GM18520 (cell line): ENCODE data around the gene NAALADL2.
"Not testable (repeated sequence)": the region's sequence is repeated elsewhere in the genome, so short reads cannot be mapped to it uniquely, and the experiment has no call there.

ENCODE experiments used
- ATAC-seq: cut with Tn5 transposase; IDR thresholded peaks from one replicate; pipeline ENCODE4 v1.9.1; 2021; ENCODE audit not compliant: unreplicated experiment

Gene NAALADL2

DNA sequence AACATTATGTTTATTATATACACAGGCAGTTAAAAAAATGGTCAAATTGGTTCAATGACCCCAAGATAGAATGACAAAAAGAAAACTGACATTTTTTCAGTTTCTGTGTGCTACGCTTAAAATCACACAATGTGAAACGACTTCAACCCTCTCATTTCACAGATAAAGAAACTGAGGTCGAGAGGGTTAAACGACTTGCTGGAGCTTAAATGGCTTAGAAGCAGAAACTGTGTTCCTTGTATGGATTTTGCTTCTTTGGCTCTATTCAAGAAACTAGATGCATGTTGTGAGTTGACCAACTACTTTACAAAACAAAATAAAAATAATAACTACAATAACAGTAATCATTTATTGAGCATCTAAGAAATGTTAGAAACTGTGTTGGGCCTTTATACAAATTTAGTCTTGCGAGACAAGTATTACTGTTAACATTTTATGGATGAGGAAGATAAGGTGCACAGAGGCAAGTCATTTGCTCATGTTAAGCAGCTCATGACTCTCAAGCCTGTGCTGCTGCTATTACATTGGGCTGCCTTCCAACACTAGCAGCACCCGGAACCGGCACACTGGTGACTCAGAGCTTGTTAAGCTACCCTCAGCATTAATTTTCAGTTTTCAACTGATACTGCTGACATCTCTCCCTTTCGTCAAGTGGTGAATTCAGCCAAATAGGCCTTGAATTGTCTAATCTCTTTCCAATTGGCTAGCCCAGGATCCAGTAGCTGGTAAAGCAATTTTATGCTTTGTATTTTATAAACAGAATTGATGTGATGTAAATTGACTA is 487.6 kb downstream of the NAALADL2 start:
- ATAC-seq = no peak

DNA sequence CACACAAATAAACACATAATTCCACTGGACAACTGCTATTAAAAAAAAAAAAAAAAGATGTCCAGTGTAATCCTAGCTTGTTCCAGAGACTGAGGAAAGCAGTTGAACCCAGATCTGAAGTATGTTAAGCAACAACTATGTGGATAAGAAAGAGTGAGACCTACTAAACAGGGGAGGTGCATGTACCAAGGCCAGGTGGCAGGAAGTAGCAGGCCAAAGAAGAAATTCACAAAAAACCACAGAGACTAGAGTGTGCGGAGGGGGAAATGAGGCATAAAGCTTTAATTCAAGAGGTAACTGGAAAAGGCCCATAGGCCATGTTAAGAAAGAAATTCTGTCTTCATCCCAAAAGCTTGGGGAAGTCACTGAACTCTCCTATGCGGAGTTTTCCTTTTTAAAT is 490.0 kb downstream of the NAALADL2 start:
- no peak for ATAC-seq

DNA sequence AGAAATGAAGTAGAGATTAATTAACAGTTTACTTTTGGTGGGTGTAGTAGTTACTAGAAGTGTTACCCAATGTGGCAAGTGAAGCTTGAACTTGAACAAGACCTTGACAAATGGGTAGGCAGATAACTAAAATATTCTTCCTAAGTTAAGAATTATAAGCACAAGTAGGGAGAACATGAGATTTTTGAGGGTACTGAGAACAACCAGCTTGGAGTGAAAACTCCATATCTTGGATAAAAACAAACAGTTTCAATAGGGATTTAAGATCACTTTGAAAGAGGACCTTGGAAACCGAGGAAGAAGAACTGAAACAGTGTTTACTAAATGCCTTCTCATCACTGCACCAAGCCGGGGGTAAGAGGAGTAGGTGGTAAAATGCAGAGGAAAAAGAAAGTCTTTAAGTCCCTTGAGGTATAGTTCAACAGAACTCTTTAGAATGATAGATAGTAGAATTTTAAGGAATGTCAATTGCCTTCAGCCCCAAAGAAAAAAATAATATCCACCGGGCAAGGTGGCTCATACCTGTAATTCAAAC is 496.7 kb downstream of the NAALADL2 start:
- ATAC-seq = no peak

DNA sequence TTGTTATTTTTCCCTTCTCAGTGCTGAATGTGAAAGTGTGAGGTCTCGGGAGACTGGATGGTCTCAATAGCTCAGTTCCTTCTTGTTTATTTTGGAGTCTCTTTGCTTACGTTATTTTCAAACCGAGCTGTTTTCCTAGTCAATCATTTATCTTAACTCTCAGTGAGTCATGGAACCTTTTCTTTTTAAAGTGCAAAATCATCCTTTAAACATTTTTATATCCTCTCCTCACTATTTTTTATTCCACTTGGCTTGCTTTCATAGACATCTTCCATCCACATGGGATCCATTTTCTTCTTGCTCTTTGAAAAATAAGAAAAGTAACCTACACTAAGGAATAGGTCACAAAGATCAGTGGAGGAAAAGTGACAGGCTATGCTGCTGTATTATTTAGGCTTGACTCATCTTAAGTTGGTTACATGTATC is 497.8 kb downstream of the NAALADL2 start:
- no peak for ATAC-seq

DNA sequence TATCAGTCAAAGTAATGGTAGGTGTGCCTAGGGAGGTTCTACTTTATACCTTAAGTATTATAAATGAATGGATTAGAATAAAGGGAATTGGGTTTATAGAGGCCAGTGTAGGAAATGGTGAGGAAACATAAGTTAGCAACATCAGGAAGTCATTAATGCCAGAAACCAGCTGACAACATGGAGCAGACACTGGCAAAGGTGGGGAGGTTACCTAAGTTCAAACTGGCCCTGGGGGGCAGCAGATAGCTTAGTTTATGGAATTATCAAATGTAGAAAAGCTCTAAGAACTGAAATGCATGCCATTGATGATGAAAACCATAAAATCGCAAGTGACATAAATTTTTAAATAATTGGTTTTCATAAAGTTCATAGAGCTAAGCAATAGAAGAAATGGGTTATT is 498.6 kb downstream of the NAALADL2 start:
- ATAC-seq = no peak

DNA sequence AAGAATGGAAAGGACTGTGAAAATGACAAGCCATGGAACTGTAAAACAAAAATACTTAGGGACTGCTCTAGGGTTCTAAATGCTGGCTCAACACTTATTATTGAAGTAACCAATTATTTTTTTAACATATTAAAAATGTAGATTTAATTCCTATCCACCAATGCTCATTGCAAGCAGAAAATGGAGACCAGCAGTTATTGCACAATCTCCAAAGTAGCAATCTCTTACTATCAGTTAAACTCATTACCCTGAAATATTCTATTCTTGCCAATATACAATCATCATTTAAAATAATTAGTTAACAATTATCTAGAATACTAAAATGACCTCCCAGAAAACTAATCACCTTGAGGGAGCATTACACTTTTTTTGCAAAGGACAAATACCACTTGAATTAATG is 499.8 kb downstream of the NAALADL2 start:
- no peak for ATAC-seq

DNA sequence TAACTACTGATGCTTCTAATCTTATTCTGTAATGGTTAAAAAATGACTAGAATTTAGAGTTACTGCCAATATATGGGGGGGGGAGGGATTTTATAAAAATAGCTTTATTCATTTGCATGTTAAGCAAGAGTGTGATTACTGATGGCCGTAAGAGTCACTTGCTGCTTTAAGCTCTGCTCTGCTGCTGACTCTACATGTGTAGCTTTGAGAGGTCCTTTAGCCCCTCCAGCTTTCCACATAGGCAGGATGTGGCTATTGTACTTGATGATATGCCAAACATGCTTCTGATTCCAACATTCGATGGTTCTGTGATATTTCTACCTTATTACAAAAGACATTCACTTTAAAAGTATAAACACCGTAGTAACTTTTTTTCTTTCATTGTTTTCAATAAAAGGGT is 511.3 kb downstream of the NAALADL2 start:
- not testable (repeated sequence) for ATAC-seq

DNA sequence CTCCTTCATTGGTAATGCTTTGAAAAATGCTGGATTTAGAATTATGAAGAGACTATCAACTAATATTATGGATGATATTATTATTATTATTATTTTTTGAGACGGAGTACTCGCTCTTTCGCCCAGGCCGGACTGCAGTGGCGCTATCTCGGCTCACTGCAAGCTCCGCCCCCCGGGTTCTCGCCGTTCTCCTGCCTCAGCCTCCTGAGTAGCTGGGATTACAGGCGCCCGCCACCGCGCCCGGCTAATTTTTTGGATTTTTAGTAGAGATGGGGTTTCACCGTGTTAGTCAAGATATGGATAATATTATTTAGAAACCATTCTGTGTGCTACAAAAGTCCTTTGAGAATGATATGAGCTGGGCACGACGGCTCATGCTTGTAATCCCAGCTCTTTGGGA is 512.1 kb downstream of the NAALADL2 start:
- not testable (repeated sequence) for ATAC-seq

DNA sequence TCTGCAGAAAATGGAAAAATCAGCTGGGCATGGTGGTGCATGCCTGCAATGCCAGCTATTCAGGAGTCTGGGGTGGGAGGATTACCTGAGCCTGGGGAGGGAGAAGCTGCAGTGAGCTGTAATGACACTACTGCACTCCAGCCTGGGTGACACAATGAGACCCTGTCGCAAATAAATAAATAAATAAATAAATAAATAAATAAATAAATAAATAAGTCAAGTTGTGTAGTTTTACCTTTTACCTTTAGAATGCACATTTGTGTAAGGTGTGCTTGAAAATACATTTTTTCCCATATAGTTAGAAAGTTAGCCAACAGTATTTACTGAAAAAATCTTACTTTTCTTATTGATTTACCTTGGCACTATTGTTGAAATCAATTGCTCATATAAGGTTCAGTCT is 515.6 kb downstream of the NAALADL2 start:
- ATAC-seq = no peak

DNA sequence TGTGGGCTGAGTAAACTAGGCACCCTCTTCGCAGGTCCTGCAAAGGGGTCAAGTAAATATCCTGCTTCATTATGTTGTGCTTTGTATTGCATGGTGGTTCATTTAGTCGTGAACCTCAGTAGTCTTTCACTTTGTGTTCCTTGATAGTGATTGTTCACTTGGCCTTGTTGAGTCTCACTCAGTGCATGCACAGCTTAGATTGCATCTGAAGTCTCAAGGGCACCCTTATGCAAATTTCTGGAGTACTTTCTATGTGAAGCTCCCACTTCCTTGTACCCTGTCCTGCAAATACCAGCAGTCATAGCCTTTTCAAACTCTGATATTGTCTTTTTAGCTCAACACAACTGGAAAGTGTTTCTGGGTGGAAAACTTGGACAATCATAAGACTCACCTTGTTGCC is 519.2 kb downstream of the NAALADL2 start:
- ATAC-seq = peak; percentile 68

DNA sequence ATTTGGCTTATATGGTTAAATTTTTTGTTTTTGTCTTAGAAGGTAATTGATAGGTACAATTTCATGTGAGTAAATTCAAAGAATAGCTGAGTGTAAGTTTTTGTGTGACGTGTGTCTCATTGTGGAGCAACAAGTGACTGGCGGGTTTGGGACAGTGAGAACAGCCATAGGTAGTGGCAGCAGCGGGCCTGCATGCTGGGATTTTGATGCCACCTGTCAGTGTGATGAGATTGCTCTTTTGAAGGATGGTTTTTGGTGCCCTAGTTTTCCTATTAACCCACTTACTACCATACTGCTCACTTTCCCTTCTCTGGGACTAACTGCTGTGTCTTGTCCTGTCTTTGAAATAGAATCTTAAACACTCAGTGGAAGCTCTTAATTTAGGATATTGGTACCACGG is 522.6 kb downstream of the NAALADL2 start:
- no peak for ATAC-seq

DNA sequence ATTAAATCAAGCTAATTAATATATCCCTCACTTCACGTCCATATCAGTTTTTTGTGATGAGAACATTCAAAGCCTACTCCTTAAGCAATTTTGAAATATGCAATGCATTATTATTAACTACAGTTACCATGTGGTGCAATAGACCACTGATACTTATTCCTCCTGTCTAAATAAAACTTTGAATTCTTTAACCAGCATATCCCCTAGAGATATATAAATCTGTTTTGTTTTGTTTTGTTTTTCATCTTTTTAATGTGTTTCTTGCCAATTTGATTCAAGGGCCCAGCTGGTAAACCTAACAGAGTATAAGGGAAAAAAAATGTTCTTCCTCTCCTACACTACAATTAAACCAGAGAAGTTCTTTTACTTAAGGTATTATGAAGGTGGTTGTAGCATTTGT is 524.2 kb downstream of the NAALADL2 start:
- no peak for ATAC-seq

DNA sequence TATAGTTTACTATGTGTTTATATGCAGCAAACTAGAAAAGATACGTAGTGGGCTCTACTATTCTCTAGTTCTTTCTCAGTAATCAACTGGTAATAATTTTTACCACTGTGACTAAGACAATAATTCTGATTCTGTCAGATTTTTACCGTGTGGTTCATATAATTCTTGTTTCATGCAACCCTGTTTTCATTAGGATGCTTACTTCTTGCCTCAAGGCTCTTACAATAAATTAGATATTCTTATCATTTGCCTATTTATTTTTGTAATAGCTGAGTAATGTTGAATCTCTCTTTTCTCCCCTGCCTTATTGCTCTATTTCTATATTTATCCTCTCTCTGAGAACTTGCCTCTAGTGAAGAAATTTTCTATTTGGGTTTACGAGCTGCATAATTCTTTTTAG is 524.7 kb downstream of the NAALADL2 start:
- no peak for ATAC-seq

DNA sequence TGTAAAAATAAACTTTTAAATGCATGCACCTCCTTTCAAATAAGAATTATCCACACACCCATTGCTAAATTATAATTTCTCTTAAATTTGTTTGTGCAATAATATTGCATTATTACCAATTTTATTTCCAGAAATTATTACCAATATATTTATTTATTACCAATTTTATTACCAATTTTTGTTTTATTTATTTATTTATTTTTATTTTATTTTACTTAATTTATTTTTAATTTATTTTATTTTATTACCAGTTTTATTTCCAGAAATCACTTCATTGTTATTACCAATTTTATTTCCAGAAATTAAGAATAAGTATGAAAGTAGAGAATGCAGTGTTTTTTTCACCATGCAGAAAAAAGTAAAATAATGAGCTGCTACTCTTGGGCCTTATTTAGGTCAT is 525.4 kb downstream of the NAALADL2 start:
- no peak for ATAC-seq

DNA sequence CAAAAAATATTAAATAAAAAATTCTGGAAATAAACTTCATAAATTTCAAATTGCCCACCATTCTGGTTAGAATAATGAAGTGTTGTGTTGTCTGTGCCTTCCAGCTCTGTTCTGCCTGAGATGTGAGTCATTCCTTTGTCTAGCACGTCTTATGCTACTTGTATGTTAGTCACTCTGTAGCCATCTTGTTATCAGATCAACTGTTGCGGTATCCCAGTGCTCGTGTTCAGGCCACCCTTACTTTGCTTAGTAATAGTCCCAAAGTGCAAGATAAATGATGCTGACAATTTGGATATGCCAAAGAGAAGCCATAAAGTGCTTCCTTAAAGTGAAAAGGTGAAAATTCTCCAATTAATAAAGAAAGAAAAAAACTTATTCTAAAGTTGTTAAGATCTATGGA is 527.5 kb downstream of the NAALADL2 start:
- ATAC-seq = no peak

DNA sequence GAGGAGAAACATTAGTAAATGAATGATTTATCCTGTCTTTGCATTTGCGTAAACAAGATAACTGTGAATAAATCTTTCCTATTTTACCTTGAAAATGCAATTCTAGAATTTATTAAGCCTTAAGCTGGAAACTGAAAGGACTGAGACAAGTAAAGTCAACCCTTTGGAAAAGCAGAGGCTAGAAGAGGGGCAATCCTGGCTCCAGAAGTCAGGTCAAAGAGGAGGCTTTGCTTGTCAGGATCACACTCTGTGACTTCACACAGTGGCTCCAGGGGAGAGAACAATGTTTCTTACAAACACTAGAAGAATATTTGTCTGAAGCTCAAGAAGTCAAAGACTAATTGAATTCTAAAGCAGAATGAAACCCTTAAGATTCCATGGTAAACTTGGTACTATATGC is 530.4 kb downstream of the NAALADL2 start:
- no peak for ATAC-seq

DNA sequence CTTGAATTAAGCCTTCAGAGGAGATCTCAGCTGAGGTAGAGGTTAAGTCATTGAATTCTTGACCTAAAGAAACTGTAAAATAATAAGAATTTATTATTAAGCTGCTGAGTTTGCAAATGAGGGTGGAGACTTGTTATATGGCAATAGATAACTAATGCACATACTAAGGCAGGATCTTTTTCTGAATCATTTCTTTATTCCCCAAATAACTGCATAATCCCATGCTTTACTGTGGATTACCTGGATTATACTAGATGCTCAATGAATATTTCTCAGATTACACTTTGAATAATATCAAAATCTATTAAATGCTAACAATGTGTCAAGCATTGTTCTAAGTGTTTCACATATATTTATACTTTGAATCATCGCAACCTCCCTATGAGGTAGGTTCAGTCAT is 532.5 kb downstream of the NAALADL2 start:
- ATAC-seq = no peak

DNA sequence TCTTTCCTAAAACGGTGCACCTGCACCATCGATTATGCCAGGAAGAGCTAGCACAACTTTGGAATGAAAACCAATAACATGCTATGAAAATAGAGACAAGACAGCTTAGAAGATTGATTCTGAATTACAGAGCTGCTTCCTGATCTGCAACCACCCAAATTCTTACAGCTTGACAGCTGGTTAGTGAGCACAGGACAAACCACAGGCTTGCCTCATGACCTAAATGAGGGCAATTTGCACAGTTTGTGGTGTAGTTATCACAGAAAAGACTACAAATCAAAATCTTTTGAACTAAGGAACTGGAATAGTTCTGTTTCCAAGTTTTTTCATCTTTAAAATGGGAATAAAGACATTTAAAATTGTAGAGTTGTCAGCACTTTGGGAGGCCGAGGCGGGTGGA is 533.5 kb downstream of the NAALADL2 start:
- ATAC-seq = no peak

DNA sequence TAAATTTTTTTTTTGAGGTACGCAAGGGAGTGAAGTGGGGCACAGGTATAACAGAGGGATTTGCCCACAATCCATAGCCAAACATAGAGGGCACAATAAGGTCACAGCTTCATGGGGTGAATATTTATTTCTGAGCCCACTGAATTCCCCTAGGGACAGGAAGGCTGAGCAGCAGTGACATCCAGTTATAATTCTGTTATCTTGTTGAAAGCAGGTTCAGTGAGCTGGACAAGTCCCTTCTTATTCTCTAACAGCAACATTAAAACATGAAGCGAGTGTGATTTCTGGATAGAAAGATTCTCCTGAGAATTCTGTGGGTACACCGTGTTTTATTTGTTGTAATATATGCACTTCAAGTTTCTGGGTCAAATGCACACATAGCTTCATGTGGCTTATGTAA is 538.2 kb downstream of the NAALADL2 start:
- no peak for ATAC-seq

DNA sequence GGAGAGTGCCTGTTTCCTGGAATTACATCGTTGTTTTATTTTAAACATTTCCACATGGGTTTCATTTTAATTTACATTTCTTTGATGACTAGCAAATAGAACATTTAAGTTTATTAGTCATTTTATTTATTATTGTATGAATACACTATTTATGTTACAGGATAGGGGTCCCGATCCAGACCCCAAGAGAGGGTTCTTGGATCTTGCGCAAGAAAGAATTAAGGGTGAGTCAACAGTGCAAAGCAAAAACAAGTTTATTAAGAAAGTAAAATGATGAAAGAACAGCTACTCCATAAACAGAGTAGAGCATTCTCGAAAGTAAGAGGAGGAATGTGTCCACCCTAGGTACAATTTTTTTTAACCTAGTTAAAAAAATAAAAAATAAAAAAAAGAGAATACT is 539.5 kb downstream of the NAALADL2 start:
- no peak for ATAC-seq

DNA sequence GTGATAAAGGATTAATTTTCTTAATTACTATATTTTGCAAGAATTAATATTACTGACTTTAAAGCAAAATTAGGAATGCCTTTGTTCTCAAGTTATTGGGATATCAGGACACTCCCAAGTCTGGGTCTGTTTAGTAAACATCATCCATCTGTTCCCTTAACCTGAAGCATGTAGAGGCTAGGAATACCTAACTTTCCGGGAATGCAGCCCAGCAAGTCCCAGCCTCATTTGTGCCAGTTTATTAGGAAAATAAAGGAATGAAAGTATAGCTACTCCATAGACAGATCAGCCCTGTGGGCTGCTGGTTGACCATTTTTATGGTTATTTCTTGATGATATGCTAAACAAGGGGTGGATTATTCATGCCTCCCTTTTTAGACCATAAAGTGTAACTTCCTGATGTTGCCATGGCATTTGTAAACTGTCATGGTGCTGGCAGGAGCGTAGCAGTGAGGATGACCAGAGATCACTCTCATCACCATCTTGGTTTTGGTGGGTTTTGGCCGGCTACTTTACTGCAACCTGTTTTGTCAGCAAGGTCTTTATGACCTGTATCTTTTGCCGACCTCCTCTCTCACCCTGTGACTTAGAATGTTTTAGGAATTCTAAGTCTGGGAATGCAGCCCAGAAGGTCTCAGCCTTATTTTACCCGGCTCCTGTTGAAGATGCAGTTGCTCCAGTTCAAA is 540.2 kb downstream of the NAALADL2 start:
- ATAC-seq = no peak

DNA sequence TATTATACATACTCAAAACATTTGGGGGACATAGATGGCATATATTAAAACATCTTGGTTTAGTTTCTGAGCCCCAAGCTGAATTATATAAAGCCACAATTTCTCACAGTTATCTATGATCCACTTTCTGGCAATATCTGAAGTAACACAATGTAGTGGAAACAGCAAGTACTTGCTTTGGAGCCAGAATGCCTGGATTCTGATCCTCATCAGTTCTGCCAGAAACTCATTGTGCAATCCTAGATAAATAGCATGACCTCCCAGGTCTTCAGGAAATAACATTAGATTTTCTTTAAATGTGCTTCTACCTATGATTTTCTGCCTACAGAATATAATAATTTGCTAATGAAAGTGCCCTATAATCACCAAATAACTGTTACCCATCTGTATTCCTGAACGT is 544.9 kb downstream of the NAALADL2 start:
- ATAC-seq = no peak
